HG03064 (cell line): ENCODE results near the gene GALNT5.

Experiments used
- ATAC-seq: cut with Tn5 transposase; IDR thresholded peaks from one replicate; pipeline ENCODE4 v1.9.1; 2021; ENCODE audit warnings: low read depth; ENCODE audit not compliant: unreplicated experiment

The GALNT5 gene

DNA sequence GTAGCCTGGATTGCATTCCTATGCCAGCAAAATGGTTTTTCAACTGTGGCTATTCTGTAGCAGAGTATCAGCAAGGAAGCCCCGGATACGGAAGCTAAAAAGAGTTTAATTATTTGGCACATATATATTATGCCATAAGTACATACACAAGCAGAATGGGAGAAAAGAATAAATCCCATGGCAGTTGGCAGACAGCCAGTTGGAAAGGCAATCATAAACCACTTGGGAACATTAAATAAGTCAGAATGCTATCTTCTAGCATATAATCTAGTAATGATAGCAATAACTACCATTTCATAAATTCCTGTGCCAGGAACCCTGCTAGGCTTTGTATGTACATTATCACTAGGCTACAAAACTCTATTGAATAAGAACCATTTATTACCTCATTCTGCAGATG is 26.0 kb downstream of the GALNT5 start:
- no peak for ATAC-seq

DNA sequence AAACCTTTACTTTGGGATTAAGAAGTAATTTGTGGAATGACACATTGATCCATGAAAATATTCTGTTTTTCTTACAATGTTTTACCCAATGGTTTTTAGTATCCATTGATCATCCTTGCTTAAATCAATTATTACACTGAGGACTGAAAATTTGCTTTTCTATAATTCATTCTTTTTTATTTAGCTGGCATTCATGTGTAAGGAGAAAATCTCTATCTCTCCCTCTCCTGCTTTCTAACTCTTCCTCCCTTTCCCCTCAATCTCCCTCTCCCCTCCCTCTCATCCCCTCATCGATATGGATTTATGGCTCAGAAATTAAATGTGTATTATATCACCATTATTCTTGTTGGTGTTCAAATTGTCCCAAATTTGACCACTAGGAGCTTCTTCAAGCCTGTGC is 29.7 kb downstream of the GALNT5 start:
- no peak for ATAC-seq

DNA sequence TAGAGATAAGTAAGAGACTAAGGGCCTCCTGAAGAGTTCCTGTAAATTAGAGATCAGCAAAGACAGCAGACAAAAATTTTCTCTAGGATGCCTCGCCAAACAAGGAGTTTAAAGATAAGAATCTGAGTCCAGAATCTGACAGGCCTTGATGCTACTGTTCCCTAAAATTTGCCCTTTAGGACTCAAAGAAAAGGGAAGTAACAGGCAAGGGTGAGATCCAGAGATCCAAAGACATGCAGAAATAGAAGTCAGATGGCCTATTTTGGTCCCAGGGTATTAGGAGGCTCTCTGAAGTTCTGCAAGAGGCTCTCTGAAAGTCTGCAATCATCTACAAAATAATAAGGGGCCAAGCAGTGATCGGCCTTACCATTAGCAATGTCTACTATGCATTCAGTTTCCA is 33.0 kb downstream of the GALNT5 start:
- no peak for ATAC-seq

DNA sequence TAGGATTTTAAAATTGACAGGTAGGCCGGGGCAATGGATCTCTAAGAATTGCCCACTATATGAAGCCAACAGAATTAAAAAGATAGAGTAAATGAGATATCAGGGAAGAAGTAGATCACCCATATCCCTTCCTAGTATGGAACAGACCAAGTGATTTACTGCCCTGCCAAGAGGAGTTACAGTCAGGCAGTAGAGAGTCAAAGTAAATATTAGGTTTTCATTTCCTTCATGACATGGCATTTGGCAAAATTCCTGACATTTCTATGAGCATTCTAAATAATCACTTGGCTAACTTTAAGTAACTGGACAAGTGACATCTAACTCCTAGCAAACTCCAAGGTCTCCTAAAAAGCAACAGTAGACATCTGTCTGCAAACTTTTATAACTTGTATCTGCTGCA is 33.5 kb downstream of the GALNT5 start:
- ATAC-seq = no peak

DNA sequence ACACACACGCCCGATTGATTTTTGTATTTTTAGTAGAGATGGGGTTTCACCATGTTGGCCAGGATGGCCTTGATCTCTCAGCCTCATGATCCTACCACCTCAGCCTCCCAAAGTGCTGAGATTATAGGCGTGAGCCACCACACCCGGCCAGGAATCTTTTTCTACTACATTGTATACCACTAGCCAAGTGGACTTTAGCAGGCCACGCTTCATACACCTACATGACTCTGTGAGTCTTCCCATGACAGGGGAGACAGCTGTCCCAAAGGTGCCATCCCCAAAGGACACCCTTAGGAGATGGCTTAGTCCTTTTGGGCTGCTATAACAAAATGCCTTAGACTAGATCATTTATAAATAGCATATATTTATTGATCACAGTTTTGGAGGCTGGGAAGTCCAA is 35.3 kb downstream of the GALNT5 start:
- no peak for ATAC-seq

DNA sequence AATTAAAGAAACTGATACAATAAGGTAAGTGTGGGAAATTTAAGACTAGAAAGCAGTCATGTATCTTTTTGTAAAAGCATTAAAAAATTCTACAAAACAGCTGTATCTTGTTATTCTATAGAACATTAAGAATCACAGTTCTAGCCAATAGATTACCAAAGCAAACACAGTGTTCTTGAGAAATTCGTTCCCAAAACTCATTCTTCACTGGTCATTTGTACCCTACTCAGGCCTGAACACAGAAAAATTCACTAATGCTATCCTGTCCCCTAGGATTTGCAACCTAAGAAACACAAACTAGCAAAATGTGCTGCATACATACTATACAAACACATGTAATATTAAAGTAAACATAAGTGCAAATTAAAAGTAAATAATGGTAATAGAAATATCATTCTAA is 39.0 kb downstream of the GALNT5 start:
- no peak for ATAC-seq

DNA sequence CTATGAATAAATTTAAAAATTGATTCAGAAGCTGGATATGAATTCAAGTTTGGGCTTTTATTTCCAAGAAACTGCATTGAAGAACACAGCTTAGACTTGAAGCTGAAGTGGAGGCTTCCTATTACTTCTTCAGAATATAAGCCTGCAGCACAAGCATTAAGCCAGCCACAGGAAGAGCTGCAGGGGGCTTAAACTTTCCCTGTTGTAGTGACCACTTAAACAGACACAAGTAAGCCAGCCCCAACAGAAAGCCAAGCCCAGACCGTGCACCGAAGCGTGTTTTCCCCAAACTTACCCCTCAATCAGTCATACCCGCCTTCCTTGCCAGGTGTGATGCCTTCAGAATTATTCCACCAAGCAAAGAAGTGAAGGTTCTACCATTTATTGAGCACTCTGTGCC is 39.5 kb downstream of the GALNT5 start:
- no peak for ATAC-seq

DNA sequence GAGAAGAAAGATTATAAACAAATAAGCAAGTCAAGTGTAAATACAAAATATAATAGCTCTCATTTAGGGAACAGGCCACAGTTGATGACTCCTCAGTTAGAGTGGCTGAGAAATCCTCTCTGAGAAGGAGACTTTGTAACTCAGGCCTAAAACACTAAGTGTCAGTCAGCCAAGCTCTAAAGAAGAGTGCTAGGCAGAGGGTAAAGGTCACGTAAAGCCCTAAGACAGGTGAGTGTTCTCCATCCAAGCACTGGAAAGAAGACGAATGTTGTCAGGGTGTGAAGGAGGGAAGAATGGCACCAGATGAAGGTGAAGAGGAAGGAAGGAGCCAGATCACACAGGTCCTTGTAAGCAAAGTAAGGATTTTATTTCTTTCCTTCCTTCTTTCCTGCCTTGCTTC is 43.8 kb downstream of the GALNT5 start:
- ATAC-seq = no peak

DNA sequence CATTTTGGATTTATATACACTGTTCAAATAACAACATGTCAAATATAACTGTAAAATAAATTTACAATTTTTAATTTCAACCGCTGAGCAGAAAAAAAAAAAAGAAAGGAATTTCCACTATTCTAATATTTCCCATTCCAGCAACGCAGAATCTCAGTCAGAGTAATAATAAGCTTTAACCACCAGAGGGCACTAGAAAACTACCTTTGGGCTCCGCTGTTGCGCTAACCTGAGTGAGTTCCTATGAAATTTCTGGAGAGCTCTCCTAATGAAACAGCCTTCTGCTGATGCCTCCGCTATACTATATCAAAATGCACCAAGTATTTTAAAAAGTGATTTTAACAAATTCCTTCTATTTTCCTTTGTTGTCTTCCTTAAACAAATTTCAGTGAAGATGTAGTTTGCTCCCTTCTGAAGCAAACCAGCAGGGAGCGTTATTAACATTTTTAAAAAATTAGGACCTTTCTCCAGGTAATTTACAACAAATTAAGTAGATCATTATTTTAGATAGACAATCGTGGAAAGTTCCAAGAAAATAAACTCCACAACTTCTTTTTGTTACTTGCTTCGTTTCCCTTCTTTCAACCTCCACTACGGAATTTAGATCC is 45.1 kb downstream of the GALNT5 start:
- ATAC-seq = no peak

DNA sequence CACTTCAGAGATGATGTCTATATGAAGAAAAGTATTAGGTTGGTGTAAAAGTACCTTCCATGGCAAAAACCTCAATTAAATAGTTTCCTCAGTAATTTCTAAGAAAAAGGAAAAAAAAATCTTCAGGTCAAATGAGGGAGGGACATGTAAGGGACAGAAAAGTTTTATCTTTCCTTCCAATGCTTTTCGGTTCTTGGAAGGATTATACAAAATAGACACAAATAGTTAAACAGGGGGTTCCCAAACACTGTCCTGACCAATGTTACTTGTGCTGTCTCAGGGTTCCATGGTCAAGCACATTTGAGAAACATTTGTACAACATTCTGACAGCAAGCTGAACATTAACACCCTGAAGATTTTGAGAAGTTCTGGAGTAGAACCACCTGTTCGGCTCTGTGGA is 46.1 kb downstream of the GALNT5 start:
- no peak for ATAC-seq

DNA sequence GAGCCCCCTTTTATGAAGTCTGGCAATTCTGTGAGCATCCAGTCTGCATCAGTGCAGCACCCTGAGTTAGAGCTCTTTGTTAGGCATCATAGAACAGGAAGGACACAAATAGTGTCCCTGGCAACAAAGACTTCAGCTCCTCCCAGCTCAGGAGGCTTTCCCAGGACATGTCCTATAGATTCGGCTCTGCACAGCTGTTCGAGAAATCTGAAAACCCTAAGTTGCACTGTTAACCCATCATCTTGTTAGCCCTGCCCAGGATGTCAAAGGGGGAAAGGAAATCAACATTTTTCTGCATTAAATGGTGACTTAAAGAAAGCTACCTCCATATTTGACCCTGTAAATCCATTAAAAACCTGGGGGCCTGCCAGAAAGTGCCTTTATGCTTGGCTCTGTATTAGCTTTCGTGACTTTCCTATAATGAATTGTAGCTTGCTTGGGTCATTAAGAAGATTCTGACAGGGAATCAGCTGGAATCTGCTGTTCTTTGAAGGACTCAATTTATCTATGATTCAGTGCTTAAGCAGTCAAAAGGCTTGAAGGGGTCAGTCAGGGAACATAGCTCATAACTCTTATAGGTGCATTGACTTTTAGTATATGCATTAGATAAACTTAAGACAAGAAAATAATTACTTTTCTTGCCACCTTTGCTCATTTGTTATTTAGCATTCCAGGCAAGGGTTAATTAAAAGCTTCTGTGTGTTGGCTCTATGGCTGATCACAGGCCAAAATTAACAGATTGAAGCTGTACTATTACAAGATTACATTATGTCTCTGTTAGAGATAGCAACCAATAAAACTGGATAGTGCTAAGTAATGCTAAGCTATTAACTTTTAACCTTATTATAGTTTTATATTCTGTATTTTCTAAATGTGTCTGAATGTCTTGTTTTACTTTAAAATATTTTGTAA is 47.6 kb downstream of the GALNT5 start:
- no peak for ATAC-seq

DNA sequence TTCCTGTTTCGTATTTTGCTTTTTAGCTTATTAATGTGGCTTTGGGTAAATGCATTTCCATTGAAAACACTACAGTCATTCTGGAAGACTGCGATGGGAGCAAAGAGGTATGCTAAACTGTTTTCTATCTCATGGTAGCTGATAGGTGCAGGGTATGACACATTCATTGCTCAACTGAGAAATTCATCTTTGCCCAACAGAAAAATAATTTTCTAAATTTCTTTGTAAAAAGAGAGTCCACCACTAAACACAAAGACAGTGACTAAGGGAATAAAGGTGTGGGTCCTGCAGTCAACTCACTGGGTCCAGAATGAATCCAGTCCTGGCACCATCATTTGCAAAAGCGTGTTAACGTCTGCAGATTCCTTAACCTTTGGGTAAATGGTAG is 48.2 kb downstream of the GALNT5 start:
- ATAC-seq = no peak

DNA sequence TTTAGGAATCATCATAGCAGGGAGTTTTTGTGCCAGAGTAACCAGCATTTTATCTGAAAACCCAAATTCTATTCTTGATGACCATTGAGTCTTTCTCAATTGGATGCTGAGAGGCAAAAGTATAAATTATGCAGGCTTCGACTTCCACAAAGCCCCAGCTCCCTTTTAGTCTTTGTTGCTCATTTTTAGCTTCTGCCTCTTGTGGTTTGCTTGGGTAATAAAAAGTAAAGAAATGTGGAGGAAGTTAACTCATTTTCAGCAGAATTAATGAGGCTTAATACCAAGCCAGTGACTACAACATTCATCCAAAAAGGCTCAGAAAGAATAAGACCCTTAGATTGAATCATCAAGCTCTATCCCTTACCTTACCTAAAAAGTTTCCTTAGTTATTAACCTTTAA is 49.5 kb downstream of the GALNT5 start:
- no peak for ATAC-seq

DNA sequence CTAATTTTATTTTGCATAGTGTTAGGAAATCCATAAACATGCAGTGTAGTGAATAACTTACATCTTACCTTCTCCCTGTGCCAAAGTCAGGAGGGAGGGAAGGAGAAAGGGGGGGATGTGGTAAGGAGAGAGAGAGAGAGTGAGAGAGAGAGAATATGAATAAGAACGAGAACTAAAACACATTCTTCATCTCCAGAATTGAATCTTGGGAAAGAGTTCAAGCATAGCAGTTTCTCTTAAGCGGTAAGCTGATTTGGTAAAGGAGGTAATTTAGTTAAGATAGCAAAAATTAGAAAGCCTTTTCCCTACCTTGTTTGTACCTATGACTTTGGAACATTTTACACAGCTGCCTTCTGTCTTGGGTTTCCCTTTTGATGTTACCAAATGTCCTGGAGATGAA is 52.4 kb downstream of the GALNT5 start:
- no peak for ATAC-seq

DNA sequence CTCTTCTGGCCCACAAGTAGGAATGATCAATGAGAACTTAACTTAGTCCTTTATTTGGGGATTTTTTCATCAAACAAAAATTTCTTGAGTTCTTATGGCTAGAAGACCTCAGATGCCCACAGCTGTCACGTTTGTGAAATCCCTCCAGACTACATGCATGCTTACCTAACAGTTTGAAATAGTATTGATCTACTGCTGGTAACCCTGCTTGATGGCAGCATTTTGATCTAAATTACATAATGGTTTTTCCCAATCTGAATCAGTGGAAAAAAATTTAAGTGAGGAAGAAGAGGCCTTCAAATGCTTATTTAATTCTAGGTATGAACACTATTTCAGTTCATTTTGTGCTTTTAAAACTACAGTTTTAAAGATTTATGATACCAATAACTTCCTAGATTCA is 54.2 kb downstream of the GALNT5 start:
- no peak for ATAC-seq

DNA sequence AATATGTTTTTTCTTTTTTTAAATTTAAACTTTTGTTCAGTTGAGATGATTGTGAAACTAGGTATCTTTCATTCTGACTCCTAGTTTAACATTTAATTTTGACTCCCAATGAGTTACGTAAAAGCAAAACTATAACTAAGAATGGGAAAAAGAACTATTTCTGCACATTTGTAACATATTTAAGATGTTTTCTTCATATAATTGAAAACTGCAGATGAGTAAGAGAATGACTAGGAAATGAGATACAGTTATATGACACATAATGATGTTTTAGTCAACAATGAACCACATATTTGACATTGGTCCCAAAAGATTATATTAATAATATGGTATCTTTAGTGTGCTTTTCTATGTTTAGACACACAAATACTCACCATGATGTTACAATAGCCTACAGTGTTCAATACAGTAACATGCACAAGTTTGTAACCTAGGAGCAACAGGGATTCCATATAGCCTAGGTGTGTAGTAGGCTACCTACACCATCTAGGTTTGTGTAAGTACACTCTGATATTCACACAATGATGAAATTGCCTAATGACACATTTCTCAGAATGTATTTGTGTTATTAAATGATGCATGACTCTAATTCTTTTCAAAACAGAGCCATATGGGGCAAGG is 55.5 kb downstream of the GALNT5 start:
- no peak for ATAC-seq

DNA sequence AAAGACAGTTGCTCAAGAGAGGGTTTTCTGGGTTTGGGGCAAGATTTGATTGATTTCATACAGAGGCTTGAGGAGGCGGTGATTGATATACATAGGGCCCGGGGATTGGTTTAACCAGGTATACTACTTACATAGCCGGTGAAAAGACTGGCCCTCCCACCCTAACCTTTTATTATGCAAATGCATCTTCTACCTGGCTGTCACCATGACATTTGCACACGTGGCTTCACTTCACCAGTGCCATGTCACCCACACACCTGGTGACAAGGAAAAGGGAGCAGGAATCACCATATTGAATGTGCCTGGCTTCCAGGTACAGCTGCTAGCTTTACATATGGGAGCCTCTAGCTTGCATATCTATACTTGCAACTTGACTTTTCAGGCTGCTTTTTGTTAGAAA is 58.4 kb downstream of the GALNT5 start:
- no peak for ATAC-seq

DNA sequence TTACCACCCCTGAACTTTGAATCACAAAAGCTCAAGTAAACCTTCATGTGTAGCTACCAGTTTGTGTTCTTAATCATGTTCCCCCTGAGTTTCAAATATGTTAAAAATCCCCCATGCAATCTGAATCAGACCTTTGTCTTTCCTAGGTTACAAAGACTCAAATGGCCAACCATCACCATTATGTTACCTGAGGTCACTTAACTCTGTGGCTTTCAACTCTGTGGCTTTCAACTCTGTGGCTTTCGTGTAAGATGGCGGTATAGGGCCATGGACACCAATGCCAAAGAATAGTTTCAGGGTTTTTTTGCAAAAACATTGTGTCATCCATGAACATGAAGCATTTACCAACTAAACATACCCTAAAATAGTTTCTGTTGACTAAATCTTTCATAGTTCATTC is 61.4 kb downstream of the GALNT5 start:
- no peak for ATAC-seq

DNA sequence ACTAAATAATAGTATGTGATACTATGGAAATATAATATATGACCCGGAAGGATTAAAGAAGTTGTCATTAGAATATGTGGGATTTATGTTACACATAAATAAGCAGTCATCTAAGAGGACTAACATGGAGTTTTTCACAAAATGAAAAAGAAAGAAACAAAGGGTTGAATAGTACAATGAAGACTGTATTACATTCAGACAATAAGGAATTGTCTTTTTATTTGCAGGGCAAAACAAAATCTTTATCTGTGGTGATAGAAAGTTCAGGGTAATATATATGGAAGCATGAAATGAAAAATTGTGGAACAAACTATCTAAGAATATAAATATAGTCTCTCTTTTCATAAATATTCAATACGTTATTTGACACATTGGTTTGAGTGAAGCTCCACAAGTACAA is 62.3 kb downstream of the GALNT5 start:
- ATAC-seq = no peak

DNA sequence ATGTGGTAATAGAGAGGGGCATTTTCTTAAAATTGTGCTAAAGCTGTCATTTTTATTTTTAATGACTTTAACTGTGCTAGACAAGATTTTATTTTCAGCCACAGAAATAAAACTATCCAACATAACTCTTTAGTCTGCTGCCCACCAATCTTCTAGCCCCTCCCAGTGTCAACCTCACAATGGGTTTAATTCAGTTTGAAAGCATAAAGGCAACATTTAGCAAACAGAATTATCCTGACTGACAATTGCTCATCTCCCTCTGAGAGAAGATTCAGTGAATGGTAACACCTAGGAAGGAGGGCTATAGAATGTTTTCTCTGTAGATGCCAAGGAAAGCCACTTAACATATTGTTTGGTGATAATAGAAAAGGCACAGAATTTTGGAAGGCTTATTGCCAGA is 62.9 kb downstream of the GALNT5 start:
- ATAC-seq = no peak

DNA sequence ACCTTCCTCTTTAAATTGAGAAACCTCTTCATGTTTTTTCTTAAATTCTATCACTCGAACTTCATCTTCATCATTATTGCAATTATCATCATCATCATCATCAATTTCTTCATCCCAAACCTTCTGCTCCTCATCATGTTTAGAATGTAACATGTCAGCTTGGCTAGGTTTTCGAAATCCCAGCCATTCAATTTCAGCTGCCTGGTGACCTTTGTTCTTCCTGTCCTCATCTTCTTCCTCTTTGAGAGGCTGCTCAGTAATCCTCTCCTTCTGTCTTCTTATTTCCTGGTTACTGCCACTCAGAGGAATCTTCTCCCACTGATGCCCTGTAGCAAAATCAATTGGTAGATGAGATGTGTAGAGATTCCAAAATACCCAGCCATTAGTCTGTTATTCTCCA is 64.0 kb downstream of the GALNT5 start:
- no peak for ATAC-seq

DNA sequence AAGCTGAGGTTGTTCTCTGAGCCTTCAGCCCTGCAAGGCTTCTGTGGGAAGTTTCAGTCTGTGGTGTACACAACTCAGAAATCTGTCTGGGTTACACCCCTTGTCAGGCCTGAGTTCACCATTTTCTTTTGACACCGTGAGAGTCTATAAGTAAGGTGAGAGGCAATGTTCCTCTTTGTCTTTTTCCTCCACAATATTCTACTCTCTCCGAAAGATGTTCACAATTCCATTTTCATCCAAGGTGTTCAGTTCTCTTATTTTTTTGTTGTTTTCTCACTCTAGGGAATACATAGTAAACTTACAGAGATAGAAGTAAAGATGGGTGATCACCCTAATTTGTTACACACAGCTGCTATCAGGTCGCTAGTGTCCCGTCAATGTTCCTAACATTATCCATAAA is 64.9 kb downstream of the GALNT5 start:
- ATAC-seq = no peak
